H1 (cell line): ENCODE data around the gene LEO1.

Source experiments
- CBX8 ChIP-seq: fragments of 300-800, 300-1000 bp; sonication (generic); IDR thresholded peaks from 2 replicates; pipeline ENCODE4 v1.7.1; 2016; ENCODE audit warnings: low read depth, low read length, borderline replicate concordance
- CEBPB ChIP-seq: IDR thresholded peaks from 2 replicates; pipeline ENCODE4 v1.6.1; 2012; ENCODE audit warnings: low read depth, low read length
- EZH2 ChIP-seq: fragments of 200-600 bp; sonication (generic); IDR thresholded peaks from 2 replicates; pipeline ENCODE4 v1.7.1; 2012; ENCODE audit warnings: low read depth, mild to moderate bottlenecking, moderate library complexity, low read length, inconsistent platforms; ENCODE audit not compliant: severe bottlenecking
- GTF2F1 ChIP-seq: IDR thresholded peaks from 2 replicates; pipeline ENCODE4 v1.6.1; 2012; ENCODE audit warnings: low read depth, low read length, improper control_type of control experiment, borderline replicate concordance
- KDM1A ChIP-seq: fragments of 200-600, 300-600 bp; sonication (generic); IDR thresholded peaks from 2 replicates; pipeline ENCODE4 v1.7.1; 2016; ENCODE audit warnings: mild to moderate bottlenecking, low read length, borderline replicate concordance
- POLR2A ChIP-seq, 2 experiments: IDR thresholded peaks; 1 replicate in 1 of 2; 2 replicates in 1 of 2; pipeline ENCODE4 v1.6.1; 2011; ENCODE audit warnings: low read depth in 2 of 2, low read length in 2 of 2, mild to moderate bottlenecking in 2 of 2; ENCODE audit errors: control extremely low read depth in 1 of 2
- TCF12 ChIP-seq: IDR thresholded peaks from 2 replicates; pipeline ENCODE4 v1.6.1; 2011; ENCODE audit warnings: low read depth, mild to moderate bottlenecking, low read length
- YY1 ChIP-seq: IDR thresholded peaks from 2 replicates; pipeline ENCODE4 v1.6.1; 2011; ENCODE audit warnings: low read depth, mild to moderate bottlenecking, low read length
- TF ChIP-seq, protein P1 (sequence below), 3 experiments: IDR thresholded peaks; 1 replicate in 2 of 3; 2 replicates in 1 of 3; pipeline versions ENCODE4 v1.5.1 to v1.6.1; 2011; ENCODE audit warnings: low read length in 3 of 3, mild to moderate bottlenecking in 3 of 3, inconsistent platforms in 2 of 3, low read depth in 1 of 3, moderate library complexity in 1 of 3; ENCODE audit not compliant: insufficient read depth in 1 of 3; ENCODE audit errors: control extremely low read depth in 1 of 3
- TF ChIP-seq, protein P2 (sequence below): IDR thresholded peaks from 2 replicates; pipeline ENCODE4 v1.6.1; 2011; ENCODE audit warnings: low read length, improper control_type of control experiment

DNA sequence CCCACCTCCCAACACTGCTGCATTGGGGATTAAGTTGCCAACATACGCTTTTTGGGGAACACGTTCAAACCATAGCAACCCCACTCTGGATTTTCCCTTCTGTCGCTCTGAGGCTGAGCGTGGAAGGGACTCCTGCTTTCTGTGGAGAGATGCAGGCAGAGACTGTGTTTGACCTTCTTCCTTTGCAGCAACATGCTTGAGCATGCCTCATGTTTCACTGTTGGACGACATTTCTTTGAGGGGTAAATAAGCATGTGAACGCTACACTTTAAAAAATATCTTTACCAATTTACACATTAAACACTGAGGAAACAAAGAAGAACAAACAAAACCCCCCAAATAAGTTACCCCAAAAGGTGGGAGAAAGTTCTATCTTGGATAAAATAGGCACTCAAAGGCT is 33.2 kb upstream of the LEO1 start:
- TF ChIP-seq, protein P1, sequence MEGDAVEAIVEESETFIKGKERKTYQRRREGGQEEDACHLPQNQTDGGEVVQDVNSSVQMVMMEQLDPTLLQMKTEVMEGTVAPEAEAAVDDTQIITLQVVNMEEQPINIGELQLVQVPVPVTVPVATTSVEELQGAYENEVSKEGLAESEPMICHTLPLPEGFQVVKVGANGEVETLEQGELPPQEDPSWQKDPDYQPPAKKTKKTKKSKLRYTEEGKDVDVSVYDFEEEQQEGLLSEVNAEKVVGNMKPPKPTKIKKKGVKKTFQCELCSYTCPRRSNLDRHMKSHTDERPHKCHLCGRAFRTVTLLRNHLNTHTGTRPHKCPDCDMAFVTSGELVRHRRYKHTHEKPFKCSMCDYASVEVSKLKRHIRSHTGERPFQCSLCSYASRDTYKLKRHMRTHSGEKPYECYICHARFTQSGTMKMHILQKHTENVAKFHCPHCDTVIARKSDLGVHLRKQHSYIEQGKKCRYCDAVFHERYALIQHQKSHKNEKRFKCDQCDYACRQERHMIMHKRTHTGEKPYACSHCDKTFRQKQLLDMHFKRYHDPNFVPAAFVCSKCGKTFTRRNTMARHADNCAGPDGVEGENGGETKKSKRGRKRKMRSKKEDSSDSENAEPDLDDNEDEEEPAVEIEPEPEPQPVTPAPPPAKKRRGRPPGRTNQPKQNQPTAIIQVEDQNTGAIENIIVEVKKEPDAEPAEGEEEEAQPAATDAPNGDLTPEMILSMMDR (IDR thresholded peaks at IDR 0.05; ENCODE audit: control extremely low read depth in 1 of 3, insufficient read depth in 1 of 3, low read depth in 1 of 3, low read length in 3 of 3): no peak
- TF ChIP-seq EZH2: no peak
- no peak for TF ChIP-seq TCF12
- TF ChIP-seq KDM1A: no peak
- TF ChIP-seq, protein P2, sequence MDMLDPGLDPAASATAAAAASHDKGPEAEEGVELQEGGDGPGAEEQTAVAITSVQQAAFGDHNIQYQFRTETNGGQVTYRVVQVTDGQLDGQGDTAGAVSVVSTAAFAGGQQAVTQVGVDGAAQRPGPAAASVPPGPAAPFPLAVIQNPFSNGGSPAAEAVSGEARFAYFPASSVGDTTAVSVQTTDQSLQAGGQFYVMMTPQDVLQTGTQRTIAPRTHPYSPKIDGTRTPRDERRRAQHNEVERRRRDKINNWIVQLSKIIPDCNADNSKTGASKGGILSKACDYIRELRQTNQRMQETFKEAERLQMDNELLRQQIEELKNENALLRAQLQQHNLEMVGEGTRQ: no peak
- no peak for TF ChIP-seq POLR2A (IDR thresholded peaks at IDR 0.05; ENCODE audit: control extremely low read depth in 1 of 2, low read depth in 2 of 2, low read length in 2 of 2)
- TF ChIP-seq CBX8: no peak
- no peak for TF ChIP-seq YY1
- no peak for TF ChIP-seq GTF2F1
- no peak for TF ChIP-seq CEBPB
